HG02763 (cell line): ENCODE data around the gene IL23R.
A peak's percentile ranks its signal among the peaks of the same experiment; 100 is the strongest.

Experiments used
- ATAC-seq: cut with Tn5 transposase; IDR thresholded peaks from one replicate; pipeline ENCODE4 v1.9.1; 2021; ENCODE audit warnings: mild to moderate bottlenecking, moderate library complexity; ENCODE audit not compliant: unreplicated experiment

The IL23R gene

DNA sequence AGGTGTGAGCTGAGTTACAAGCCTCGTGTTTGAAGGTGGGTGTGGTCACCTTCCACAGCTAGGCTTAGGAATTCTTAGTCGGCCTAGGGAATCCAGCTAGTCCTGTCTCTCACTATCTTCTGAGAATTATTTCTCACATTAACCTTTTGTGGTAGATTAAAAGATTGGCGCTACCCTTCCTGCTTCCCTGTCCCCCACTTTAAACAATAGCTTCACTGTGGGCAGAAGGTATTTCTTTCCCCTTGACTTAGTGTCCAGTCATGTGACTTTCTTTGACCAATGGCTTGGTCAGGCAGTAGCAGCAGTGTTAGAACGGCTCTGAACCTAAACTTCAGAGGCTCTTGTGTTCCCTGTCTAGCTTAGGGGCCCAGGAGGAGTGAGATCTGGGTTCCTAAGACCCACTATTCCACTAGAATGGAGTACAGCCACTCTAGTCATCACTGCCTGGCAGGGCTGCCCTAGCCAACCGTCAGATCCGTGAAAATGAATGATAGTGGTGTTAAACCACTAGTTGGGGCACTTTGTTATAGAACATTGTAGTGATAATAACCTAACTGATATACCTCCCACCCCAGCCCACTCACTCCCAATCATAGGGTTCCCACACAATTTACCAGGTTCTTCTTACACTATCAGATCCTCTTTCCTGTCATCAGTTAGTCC, 17.6 kb upstream of the IL23R start:
- ATAC-seq, result no peak

DNA sequence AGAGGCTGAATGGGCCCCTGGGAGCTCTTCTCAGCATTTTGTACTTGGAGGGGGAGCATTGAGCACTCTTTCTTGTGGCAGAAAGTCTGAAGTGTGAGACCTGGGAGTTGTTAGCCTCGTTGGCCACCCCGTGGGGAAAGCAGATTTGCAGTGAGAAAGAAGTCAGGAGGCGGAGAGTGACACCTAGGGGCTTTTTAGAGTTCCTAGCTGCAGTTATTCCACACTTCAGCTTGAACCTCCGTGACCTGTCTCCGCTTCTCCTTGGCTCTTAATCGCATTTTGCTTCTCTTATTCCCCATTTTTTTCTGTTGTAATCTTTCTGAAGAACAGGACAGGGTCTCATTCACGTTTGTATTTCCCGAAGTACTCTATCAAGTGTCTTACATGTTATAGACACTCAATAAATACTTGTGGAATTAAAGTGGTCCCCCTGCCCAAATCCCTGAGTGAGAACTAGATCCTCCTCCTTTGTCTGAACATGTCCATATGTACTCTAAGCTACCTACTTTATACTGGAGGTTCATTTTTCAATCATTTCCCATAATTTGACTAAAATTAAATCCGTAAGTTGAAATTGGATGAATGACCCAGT, 17.0 kb upstream of the IL23R start:
- ATAC-seq, result peak; percentile 92

DNA sequence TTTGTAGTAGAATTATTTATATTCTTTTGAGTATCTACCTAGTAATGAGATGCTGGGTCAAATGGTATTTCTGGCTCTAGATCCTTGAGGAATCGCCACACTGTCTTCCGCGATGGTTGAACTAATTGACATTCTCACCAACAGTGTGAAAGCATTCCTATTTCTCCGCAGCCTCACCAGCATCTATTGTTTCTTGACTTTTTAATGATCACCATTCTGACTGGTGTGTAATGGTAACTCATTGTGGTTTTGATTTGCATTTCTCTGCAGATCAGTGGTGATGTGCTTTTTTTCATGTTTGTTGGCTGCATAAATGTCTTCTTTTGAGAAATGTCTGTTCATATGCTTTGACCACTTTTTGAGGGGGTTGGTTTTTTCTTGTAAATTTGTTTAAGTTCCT, 15.3 kb upstream of the IL23R start:
- no peak for ATAC-seq

DNA sequence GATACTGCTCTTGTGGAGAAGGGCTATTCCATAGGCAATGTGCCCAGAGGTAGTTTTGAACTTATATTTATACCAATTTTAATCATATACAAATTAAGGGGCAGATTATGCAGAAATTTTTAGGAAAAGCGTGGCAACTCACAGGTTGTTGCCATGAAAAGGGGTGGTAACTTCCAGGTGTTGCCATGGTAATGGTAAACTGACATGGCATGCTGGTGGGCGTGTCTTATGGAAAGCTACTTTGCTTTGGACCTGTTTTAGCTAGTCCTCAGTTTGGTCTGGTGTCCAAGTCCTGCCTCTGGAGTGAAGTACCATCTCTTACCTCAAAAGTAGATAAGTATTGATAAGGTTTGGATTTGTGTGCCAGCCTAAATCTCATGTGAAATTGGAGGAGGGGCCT, 7.9 kb upstream of the IL23R start:
- ATAC-seq, result no peak

DNA sequence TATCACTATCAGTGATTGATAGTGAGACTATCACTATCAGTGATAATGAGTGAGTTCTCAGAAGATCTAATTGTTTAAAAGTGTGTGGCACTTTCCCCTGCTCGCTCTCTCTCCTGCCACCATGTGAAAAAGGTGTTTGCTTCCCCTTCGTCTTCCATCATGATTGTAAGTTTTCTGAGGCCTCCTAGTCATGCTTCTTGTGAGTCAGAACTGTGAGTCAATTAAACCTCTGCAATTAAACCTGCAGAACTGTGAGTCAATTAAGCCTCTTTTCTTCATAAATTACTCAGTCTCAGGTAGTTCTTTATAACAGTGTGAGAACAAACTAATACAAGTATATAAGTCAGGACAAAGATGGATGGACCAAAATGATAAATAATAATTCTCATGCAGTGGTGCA, 7.0 kb upstream of the IL23R start:
- ATAC-seq, result no peak

DNA sequence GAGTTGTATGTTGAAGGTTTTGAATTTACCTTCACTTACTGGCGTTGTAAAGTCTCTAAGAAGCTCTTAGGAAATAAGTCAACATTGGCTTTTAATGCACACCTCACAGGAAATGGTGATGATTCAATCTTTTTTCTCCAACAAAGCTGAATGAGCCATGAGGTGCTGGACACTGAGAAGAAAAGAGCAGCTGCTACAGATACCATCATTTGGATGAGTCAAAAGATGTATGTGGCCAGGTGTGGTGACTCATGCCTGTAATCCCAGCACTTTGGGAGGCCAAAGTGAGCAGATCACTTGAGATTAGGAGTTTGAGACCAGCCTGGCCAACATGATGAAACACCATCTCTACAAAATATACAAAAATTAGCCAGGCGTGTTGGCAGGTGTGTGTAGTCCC, 3.3 kb upstream of the IL23R start:
- ATAC-seq, result peak; percentile 37

DNA sequence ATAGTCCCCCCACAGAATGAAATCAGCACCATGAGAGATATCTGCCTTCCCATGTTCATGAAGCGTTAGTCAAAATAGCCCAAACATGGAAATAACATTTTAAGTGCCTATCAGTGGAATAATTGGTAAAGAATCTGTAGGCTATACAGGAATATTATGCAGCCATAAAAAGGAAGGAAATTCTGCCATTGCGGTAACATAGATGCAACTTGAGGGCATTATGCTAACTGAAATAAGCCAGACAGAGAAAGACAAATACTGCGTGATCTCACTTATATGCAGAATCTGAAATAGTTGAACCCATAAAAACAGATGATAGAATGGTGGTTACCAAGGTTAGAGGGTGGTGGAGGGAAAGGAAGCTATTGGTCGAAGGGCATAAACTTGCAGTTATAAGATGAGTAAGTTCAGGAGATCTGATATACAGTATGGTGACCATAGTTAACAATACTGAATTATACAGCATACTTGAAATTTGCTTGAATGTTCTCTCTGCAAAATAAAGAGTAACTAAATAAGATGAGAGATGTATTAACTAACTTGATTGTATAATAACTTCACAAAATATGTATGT, 699 bp upstream of the IL23R start:
- no peak for ATAC-seq

DNA sequence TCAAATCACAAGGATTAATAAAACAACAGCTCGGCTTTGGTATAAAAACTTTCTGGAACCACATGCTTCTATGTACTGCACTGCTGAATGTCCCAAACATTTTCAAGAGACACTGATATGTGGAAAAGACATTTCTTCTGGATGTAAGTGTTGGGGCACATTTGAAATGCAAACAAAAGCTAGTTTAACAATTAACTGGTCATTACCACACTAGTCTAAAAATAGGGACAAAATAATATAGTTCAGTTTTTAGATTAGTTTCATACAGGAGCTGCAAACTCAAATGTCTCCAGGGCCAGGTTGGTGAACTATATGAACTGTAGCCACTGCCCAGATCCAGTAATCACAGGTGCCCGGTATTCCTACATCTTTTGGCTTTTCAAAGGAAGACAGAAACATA, 3.2 kb downstream of the IL23R start:
- ATAC-seq, result no peak

DNA sequence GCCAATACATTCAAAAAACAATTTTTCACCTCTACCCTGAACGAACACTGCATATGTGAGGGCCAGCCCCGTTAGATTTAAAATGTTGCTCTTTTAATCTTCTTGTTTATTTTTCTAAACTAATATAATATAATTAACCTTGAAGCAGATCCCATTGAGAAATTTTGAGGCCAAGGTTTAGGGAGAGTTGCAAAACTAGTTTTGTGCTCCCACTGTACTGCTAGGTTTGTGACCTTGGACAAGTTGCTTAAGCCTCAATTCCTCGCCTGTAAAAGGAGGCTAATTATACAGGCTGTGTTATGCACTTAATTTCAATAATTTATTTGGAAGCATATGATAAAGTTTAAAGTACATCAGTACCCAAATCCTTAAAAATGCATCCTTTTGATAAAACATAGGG, 3.7 kb downstream of the IL23R start:
- no peak for ATAC-seq

DNA sequence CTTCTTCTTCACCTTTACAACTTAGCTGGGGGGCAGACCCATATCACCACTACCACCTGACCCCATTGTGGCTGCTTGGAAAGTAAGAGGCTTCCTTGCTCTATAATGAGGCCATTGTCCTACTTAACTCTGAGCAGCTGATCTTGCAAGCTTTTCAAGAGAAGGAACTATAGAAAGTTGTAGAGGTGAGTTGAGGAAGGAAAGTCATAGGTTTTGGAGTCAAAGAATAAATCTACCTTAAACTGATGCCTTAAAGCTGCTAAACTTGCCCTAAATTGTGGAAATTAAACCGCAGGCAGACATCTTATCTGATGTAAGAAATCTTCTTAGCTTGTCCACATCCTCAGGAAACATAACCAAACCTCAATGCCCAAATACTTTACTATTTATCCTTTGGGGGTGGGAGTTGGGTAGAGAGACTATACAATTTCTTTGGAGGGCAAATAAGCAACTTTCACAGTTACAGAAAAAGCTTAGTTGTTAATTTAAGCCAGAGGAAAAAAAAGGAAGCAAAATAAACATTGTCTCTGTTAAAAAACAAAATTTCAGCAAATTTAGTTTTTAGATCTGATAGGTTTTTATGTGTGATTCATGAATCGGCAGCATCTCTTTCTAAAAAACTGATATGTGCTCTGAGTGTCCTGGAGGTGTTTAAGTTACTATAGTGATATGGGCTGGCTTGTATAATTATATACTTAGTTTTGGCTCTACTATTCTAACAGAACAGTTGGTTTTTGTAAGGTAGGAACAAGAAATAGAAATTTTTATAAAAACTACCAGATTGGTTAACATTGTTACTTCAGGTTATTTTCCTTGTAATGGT, 4.7 kb downstream of the IL23R start:
- no peak for ATAC-seq

DNA sequence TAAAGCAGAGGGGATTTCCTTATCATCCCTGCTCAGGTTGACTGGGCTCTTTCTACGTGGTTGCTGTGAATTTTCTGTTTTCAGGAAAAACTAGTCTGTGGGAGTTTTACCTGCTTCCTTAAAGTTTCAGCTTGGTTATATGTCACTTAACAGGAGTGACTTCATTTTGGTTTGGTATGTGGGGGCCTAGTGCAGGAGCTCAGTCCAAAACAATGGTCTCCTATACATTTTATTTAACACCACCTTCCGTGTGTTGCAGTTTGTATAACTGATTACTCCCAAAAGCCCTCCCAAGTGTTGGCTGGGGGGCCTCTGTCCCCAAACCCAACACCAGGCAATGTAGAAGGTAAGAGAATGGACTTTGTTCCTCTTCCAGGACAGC, 5.3 kb downstream of the IL23R start:
- ATAC-seq, result no peak

DNA sequence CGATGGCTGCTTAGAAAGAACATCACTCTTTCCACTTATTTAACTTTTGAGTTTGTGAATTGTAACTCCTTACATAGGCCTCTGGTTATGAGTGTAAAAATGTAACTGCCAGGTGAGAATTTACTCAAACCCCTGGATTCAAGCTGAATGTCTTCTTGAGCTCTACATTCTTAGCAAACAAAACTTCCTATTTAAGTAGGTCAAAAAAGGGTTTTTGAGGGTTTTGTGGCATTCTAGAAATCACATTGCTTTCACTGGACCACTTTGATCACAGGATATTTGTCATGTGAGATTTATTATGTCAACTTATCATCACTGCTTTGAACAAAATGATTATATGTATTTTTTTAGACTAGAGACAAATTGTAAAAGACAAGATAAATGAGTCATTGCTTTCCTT, 5.7 kb downstream of the IL23R start:
- no peak for ATAC-seq

DNA sequence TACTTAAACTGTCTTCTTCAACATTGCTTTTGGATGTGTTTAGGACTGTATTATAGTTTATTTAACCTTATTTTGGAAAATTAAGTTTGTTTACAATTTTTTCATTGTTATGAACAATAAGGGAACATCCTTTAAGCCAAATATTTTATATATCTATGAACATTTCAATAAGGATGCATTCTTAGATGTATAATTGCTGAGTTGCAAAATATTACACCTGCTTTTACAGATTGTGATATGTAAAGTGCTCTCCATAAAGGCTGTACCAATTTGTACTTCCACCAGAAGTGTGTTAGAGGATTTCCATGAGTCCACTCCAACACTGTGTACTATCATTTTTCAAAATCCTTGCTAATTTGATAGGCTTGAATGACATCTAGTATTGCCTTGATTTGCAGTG, 7.7 kb downstream of the IL23R start:
- ATAC-seq, result no peak

DNA sequence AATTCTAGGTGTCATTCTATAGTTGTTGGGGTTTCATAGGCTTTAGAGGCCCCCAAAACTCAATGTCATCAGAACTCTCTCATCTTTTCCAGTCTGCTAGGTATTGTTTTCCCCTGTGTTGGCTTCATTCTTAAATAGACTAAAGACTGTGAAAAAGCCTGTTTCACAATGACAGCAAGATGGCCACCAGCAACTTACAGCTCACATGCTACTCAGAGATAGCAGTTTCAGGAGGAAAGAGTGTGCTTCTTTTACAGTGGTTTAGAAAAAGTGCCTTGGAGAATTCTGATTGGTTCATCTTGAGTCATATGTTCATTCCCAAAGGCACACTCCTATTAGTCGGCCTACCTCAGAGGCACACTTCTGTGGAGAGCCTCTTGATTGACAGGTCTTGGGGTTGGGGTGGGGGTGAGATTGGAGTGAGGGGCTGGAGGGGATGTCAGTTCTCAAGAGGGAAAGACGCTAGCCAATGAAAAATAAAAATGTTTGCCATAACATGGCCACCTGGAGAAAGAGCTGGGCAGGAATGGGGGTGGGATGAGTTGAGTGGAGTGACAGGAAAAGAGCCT, 8.5 kb downstream of the IL23R start:
- no peak for ATAC-seq

DNA sequence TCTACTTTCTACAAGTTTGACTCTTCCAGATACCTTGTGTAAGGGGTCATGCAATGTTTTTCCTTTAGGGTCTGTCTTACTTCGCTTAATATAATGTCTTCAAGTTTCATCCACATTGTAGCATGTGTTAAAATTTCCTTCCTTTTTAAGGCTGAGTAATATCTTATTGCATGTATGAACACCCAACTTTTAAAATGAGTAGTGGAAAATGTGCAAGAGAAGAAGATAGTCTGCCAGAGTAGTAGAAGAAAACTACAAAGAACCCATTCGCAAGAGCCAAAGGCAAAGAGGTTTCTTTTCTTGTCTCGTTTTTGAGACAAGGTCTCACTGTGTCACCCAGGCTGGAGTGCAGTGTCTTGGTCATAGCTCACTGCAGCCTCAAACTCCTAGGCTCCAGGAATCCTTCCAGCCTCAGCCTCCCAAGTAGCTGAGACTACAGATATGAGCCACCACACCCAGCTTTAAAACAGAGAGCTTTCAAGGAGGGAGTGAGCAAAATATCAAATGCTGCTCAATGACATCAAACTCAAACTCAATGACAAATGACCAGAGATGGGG, 9.4 kb downstream of the IL23R start:
- no peak for ATAC-seq

DNA sequence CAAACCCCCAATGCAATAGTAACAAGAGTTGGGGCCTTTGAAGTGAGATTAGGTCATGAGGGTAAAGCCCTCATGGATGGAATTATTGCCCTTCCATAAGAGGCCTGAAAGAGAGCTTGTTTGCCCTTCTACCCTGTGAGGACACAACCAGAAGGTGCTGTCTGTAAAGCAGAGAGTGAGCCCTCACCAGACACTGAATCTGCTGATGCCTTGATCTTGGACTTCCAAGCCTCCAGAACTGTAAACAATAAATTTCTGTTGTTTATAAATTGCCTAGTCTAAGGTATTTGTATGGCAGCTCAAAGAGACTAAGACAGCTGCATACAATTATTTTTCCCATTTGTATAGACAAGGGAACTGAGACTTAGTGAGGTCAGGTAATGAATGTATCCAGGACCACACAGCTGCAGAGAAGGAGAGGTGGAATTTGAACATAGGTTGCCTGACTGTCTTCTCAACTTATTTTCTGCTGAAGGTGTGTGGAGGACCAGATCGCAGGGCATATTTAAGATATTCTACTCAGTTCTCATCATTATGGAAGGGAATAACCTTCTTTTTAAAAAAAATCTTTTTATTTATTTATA, 18.7 kb downstream of the IL23R start:
- no peak for ATAC-seq

DNA sequence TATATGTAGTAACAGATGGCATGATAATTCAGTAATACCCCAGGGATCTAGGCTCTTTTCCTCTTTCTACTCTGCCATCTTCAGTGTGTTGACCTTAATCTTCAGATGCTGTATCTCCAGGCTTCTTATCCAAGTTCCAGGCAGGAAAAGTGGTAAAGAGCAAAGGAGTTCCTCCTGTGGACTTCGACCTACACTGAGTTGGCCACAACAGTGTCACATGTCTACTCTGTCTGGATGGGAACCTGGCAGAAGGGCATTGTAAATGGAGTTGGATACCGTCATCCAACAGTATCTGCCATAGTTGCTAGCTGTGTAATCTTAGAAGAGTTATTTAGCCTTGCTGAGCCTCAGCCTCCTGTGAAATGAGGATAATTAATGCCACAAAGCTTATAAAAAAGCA, 21.9 kb downstream of the IL23R start:
- ATAC-seq, result no peak

DNA sequence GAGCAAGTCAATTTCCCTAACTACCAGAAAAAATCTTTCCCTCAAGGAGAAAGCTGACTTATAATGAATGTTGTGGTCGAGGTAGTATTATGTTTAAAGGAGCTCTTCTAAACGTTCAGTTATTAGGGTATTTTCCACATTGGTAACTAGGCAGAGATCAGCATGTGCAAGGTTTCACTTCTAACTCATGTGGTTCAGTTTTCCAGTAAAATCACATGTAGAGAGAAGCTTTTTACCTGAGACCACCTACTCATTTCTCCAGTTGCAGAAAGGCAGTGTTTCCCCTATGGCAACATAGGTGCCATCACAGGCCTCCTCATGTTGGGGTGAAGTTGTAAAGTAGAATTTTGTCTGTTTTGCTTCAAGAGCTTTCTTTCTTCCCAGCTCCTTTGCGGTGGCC, 23.7 kb downstream of the IL23R start:
- no peak for ATAC-seq

DNA sequence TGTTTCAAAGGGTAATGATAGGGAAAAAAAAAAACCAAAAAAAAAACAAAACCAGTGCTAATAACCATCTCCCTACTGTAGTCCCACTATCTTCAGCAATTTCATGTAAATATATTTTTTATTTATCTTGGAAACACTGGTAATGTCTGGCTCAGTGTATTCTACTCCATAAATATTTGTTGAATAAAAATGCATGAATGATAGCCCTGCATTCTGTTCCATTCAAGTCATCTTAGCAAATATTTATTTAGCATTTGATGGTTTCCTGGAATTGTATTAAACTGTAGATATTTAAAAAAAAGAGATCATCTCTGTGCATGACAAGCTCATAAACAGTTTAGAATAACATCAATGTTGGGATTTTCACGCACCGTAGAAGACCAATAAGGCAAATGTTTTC, 24.2 kb downstream of the IL23R start:
- ATAC-seq, result no peak

DNA sequence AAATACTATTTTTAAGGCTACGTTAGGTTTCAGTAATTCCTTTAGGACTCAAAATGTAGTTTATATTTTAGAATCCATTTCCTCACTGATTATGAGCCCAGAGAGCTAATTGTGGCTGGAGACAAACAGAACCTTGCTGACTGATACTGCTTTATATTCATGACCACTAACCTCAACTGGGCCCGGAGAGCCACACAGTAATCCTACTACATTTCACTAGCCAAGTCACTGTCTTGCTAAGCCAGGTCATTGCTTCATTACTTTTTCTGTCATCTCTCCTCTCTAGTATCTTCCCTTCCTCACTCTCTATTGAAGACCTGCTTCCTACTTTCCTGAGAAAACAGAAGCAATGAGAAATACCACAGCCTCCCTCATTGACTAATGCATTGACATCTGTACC, 24.7 kb downstream of the IL23R start:
- no peak for ATAC-seq
